HG02763 (cell line): ENCODE results near the gene PRAC1.

ENCODE experiments used
- ATAC-seq: cut with Tn5 transposase; IDR thresholded peaks from one replicate; pipeline ENCODE4 v1.9.1; 2021; ENCODE audit warnings: mild to moderate bottlenecking, moderate library complexity; ENCODE audit not compliant: unreplicated experiment

PRAC1 gene

GRCh38 chr17:48722201-48722907, at the start of gene PRAC1:
Gene PRAC1 (minus strand): TSS chr17:48722518. CDS start chr17:48722392, 126 bp downstream.
- no peak for ATAC-seq

GRCh38 chr17:48770954-48771353, 48.6 kb upstream of the PRAC1 start:
- ATAC-seq = no peak

DNA sequence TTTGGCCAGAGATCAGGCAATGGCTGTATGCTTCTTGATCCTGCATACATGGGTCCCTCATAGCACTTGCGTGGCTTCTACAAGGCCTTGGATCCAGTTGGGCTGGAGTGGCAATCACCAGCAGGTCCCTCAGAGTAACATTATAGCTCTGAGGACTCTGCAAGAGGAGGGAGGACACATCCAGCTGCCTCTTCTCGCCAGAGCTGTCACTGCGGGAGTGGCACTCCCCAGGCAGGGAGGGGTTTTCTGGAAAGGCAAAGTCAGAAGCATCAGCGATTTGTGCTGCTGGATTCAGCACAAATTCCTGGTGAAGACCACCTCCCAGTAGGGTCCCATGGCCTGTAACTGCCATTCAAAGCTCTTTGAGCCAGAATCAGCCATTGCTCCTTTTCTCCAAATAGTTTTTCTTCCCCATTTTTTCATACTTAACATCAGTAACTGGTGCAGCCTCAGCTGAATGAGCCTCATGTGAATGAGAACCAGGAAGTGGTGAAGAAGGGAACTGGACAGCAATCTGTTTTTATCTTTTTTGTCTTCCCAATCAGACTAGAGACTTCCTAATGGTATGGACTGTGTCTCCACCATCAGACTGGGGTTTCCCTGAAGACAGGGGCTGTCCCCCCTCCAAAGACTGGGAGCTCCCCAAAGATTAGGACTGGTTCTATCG, 46.8 kb upstream of the PRAC1 start:
- no peak for ATAC-seq

DNA sequence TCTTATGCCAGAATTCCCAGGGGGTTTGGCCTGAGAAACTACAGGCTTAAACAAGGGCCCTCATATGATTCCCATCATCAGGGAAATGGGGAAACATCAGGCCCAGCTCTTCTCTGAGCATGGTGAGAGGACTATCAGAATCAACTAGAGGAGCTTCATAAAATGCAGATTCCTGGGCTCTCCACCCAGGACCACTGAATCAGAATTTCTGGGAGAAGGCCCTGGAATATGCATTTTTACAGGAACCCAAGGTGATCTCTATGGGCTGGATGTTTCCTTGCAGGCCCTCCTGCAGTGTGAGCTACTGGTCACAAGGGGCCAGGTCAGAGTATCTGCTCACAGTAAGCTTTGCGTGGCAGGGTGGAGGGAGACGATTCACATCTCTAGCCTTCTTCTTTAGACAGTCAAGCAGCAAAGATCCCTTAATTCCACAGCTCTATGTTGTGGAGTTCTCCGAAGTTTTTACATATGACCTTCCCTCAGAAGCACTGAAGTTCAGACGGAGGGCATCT, 45.0 kb upstream of the PRAC1 start:
- ATAC-seq = no peak

DNA sequence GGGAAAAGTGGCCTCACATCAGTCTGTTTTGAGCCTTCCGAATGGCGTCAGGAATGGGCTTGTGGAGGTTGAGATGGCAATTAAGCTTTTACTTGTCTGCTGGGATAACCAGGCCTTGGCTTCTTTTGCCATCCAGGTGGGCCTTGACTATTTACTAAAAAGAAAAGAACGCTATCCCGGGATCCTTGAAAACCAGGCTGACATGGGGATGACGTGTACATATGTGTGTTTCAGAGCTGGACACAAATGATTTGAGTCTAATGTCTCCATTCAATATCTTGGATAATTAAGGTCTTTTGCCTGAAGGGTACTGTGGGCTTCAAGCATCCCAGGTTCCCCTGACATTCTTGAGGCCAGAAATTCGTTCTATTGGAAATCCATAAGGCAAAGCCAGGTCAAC, 38.8 kb upstream of the PRAC1 start:
- no peak for ATAC-seq

- no peak for ATAC-seq
These were observed 38.1 kb upstream of the PRAC1 start for GRCh38 chr17:48760411-48760810.

GRCh38 chr17:48759288-48759687, 37.0 kb upstream of the PRAC1 start:
- no peak for ATAC-seq

- no peak for ATAC-seq
These were observed 35.2 kb upstream of the PRAC1 start for GRCh38 chr17:48757524-48757961.

DNA sequence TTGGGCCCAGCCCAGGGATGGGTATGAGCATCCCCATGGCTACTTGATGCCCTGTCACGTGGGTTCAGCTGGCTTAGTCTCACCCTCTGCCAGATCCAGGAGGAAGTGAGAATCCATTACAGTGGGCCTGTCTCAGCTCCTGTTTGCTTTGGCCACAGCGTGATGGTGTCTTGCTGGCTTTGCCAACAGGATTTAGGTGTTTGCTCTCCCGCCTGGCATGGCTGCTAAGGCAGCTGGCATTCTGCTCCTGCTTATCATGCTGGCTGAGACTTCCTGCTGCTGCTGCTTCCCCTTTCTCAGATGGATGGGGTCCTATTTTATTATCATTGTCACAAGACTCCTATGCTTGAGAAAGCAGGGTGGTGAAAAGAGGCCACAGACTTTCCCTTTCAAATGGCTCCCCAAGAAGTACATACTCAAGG, 34.5 kb upstream of the PRAC1 start:
- no peak for ATAC-seq

GRCh38 chr17:48755356-48755755, 33.0 kb upstream of the PRAC1 start:
- no peak for ATAC-seq

- ATAC-seq = no peak
These were observed 32.4 kb upstream of the PRAC1 start for GRCh38 chr17:48754500-48755261.

GRCh38 chr17:48753794-48754499, 31.6 kb upstream of the PRAC1 start:
- no peak for ATAC-seq

DNA sequence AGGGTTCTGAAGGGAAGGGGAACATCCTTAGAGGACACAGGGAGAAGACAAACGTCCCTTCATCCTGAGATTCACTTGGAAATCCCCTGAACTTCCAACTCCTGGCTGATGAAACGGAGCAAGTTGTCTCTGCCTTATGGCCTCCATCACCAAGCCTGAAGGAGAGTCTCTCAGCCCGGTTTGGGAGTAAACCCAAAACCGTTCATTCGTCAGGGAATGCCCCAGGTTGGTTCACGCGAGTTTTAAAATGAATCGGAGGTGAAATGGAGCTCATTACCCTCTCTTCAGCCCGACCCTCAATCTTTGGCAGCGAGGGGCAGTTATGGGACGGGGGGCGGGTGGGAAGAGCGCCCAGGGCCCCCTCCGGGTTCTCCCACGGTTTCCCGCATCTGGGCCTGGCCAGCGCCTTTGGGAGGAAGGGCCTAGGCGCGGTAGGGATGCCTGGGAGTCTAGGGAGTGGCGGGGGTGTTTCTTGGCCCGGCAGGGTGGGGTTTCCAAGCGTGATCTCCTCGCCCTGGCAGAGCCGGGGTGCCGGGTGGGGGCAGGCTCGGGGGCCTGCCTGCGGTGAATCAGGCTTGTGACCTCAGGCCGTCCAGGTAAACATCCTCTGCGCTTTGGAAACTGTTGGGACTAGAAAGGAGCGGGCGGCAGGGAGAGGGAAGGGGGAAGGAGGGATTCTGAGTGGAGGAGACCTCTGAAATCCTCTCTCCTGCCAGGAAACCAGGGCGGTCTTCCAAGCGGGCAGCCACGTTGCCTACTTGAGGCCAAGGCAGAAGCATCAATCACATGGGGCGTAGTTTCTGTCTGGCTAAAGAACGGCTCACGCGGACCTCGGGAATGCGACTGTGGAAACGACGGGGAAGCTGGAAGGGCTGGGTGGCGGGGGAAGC, 30.3 kb upstream of the PRAC1 start:
- ATAC-seq = no peak

DNA sequence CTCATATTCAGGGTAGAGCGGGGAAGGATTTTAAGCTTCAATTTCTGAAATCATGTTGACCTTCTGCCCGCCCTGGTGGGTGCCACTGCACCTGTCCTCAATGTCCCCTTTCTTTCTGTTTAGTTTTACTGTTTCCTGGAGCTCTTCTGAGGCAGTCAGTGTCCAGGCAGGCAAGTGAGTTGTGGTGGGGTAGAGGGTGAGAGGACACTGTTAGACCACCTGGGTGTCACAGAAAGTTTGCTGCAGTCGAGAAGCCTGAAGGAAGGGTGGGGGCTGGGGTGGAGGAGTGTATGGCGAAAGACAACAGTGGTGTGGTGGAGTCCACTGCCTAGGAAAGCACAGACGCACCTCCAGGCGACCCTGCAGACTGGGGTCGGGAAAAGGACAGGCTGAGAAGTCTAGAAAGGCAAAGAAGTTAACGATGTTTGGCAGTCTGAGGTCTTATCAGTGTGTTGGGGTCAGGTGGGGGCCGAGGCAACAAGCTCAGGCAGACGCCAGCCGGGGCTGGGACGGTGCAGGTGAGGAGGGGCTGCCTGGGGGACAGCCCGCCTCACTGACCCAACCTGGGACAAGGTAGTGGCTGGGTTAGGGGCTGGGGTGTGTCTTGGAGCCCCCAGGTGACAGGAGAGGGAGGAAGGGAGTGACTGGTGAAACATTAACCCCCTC, 29.5 kb upstream of the PRAC1 start:
- no peak for ATAC-seq

DNA sequence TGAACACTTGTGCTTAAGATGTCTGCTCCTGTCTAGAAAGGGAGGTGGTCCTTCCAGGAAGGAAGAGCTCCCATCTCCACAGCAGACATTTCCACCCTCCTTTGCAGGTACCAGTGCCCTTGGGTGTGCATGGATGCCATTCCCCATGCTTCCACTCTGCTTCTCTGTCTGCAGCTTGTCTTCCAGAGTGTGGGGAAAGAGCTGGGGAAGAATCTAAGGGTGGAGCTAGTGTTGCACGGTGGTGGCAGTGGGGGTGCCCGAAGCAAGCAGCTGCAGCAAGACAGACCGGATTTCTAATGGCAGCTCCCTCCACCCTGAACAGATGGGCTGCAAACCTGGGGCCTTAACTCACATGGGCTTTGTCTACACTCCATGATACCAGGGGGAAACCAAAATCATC, 28.9 kb upstream of the PRAC1 start:
- no peak for ATAC-seq

GRCh38 chr17:48749621-48750553, 27.6 kb upstream of the PRAC1 start:
- ATAC-seq = no peak

GRCh38 chr17:48748718-48749566, 26.6 kb upstream of the PRAC1 start:
- no peak for ATAC-seq
